Left lung (tissue), 10 donors: ENCODE measurements around the gene PPP2R2C. TPM values are rescaled to one million over a fixed set of nuclear protein-coding genes. Genes with fewer than 3 reads are reported as not detected.

Experiments used
- ATAC-seq: fragments of 200-7000 bp; cut with Tn5 transposase; one replicate; pipeline ENCODE4 v1.9.1; 2020; ENCODE audit warnings: moderate library complexity
- DNase-seq, 4 donors: peaks; one replicate each; pipeline ENCODE4 v3.0.0-alpha.2; 2013 to 2020
- H3K27ac ChIP-seq, 2 donors: fragments of 200-600 bp; sonication (generic) in 1 of 2; one replicate each; pipeline versions ENCODE4 v1.5.0 to v1.8.0; 2020 to 2021
- H3K27me3 ChIP-seq, 2 donors: fragments of 200-600 bp; sonication (generic) in 1 of 2; one replicate each; pipeline versions ENCODE4 v1.5.0 to v1.8.0; 2020 to 2021
- H3K36me3 ChIP-seq, 2 donors: fragments of 200-600 bp; sonication (generic) in 1 of 2; one replicate each; pipeline versions ENCODE4 v1.5.0 to v1.8.0; 2020 to 2021
- H3K4me1 ChIP-seq, 2 donors: fragments of 200-600 bp; one replicate each; pipeline ENCODE4 v1.8.0; 2021
- H3K4me3 ChIP-seq, 2 donors: fragments of 200-600 bp; sonication (generic) in 1 of 2; one replicate each; pipeline versions ENCODE4 v1.5.0 to v1.8.0; 2020 to 2021; ENCODE audit warnings: mild to moderate bottlenecking in 1 of 2
- H3K9me3 ChIP-seq, 2 donors: fragments of 200-600 bp; sonication (generic) in 1 of 2; one replicate each; pipeline versions ENCODE4 v1.5.0 to v1.8.0; 2020 to 2021
- CTCF ChIP-seq, 2 donors: fragments of 200-600 bp; sonication (generic) in 1 of 2; IDR thresholded peaks; one replicate each; pipeline versions ENCODE4 v1.5.0 to v1.8.0; 2021; ENCODE audit warnings: antibody characterized with exemption in 2 of 2
- intact Hi-C, 2 donors: fragments of 100-400 bp; cut with DNase I; formaldehyde crosslinking; loops; one replicate each; pipeline versions ENCODE4 v1.11.2 to v1.14.2; 2022
- polyA plus RNA-seq, 6 donors: library from polyadenylated mRNA; unstranded; fragments of 120-200 nt; gene quantifications; one replicate each; pipeline ENCODE4 v1.2.1, GENCODE V29; 2013; ENCODE audit not compliant: insufficient read length in 6 of 6
- total RNA-seq, 2 donors: library from RNA; stranded (reverse); fragmentation: NEBNext Ultra II Directional; extraction: Animal tissue kit (Norgen Biotek cat#: 25700); gene quantifications; one replicate each; pipeline ENCODE4 v1.2.1, GENCODE V29; 2021
- donor health status: DM: no; HTN: yes; CAD: no.
- donor health status: DM: no; HTN: no; CAD: no.

Gene PPP2R2C
- total and polyA plus RNA-seq, 8 donors, result 0.29 to 0.50 (median 0.43) TPM; not detected in 1

- DNase-seq, result peak in 1 of 4 donors; percentile 63
These were observed 132.5 kb downstream of the PPP2R2C start for GRCh38 chr4:6339818-6340445.

GRCh38 chr4:6338951-6339817 lies 133.2 kb downstream of the PPP2R2C start:
- Histone ChIP-seq H3K4me1 (peaks cover 0 to 12% of the 10 kb centered on the region in 2 donors), H3K4me3 (no peak overlapping the region), H3K27me3 (peaks cover 0 to 62% of the 10 kb centered on the region in 2 donors), H3K27ac (no peak overlapping the region), H3K36me3 (no peaks in the 10 kb centered on the region), H3K9me3 (no peaks in the 10 kb centered on the region)
- intact Hi-C loops, result no loop called here
- TF ChIP-seq CTCF (IDR thresholded peaks at IDR 0.05), result no peak
- no peak for ATAC-seq
- peak in 1 of 4 donors; percentile 53 for DNase-seq

More at GRCh38 chr4:6339818-6340445, 132.5 kb downstream of the PPP2R2C start:
- Histone ChIP-seq H3K4me1 (peaks cover 0 to 12% of the 10 kb centered on the region in 2 donors), H3K27me3 (peaks cover 0 to 55% of the 10 kb centered on the region in 2 donors), H3K36me3 (no peaks in the 10 kb centered on the region), H3K27ac (no peak overlapping the region), H3K9me3 (no peaks in the 10 kb centered on the region), H3K4me3 (no peak overlapping the region)
- intact Hi-C loops, result no loop called here
- no peak for ATAC-seq
- TF ChIP-seq CTCF (IDR thresholded peaks at IDR 0.05), result no peak

GRCh38 chr4:6338175-6338950 lies 134.1 kb downstream of the PPP2R2C start:
- Histone ChIP-seq H3K36me3 (no peaks in the 10 kb centered on the region), H3K4me1 (peaks cover 0 to 12% of the 10 kb centered on the region in 2 donors), H3K4me3 (no peak overlapping the region), H3K9me3 (no peaks in the 10 kb centered on the region), H3K27ac (no peak overlapping the region), H3K27me3 (peaks cover 0 to 65% of the 10 kb centered on the region in 2 donors)
- ATAC-seq, result no peak
- no peak for TF ChIP-seq CTCF (IDR thresholded peaks at IDR 0.05)
- no peak for DNase-seq
- intact Hi-C loops, result no loop called here

GRCh38 chr4:6337331-6337935 lies 135.0 kb downstream of the PPP2R2C start:
- Histone ChIP-seq H3K36me3 (no peaks in the 10 kb centered on the region), H3K27ac (no peak overlapping the region), H3K4me1 (peaks cover 0 to 12% of the 10 kb centered on the region in 2 donors), H3K27me3 (peaks cover 0 to 73% of the 10 kb centered on the region in 2 donors), H3K9me3 (no peaks in the 10 kb centered on the region), H3K4me3 (no peak overlapping the region)
- ATAC-seq (no peak), DNase-seq (no peak)
- no peak for TF ChIP-seq CTCF (IDR thresholded peaks at IDR 0.05)
- intact Hi-C loops, result no loop called here
